Activated naive CD4-positive, alpha-beta T cell treated with anti-CD3 and anti-CD28 coated beads, Interleukin-2, amount 50 U/mL, for 72 hours (primary cell): Measurements from ENCODE around the gene INSM1. TPM values are rescaled to one million over a fixed set of nuclear protein-coding genes. Genes with fewer than 3 reads are reported as not detected.

ENCODE experiments used
- ATAC-seq, 2 donors: fragments of 150-1000 bp; cut with Tn5 transposase; 2 replicates each; pipeline ENCODE4 v1.10.0; 2021; ENCODE audit warnings: mild to moderate bottlenecking in 2 of 2, moderate library complexity in 2 of 2
- DNase-seq, 2 donors: peaks; one replicate each; pipeline ENCODE4 v3.0.0; 2021 to 2022; ENCODE audit warnings: low spot score in 2 of 2
- H3K27ac Mint-ChIP-seq, 2 donors: one replicate each; pipeline ENCODE4 v1.8.0; 2022; ENCODE audit warnings: mild to moderate bottlenecking in 2 of 2, mixed read lengths in 2 of 2
- H3K36me3 Mint-ChIP-seq, 2 donors: one replicate each; pipeline ENCODE4 v1.8.0; 2022; ENCODE audit warnings: mixed read lengths in 2 of 2
- H3K9me3 Mint-ChIP-seq, 2 donors: one replicate each; pipeline ENCODE4 v1.8.0; 2022; ENCODE audit warnings: mixed read lengths in 2 of 2
- total RNA-seq, 2 donors: library from RNA; stranded (reverse); gene quantifications; one replicate each; pipeline ENCODE4 v1.2.3, GENCODE V29; 2022

The INSM1 gene
- total RNA-seq, 2 donors from 2014 or later, result 0.41 to 7.0 TPM

DNA sequence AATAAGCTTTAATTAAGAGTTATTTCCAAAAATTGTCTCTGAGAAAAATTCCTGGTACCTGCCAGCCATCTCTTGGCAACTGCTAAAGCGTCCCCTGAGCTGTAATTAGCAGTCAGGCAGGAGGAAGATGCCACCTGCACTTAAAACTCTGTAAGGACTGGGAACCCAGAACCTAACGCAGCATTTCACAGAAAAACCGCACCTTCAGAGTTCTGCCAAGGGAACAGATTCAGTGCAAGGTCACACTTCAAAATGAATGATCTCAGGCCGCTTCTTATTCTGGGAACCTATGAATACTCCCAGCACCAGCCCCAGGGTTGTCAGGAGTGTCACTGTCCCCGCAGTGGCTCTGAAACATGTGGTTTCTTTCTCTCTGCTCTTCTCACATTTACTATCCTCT is 36.7 kb downstream of the INSM1 start:
- DNase-seq (no peak), ATAC-seq (peak in 1 of 2 donors; percentile 55)
- Mint-ChIP-seq H3K27ac (peak overlapping the region in 1 of 2 donors; percentile 46), H3K36me3 (no peaks in the 10 kb centered on the region), H3K9me3 (no peaks in the 10 kb centered on the region)

DNA sequence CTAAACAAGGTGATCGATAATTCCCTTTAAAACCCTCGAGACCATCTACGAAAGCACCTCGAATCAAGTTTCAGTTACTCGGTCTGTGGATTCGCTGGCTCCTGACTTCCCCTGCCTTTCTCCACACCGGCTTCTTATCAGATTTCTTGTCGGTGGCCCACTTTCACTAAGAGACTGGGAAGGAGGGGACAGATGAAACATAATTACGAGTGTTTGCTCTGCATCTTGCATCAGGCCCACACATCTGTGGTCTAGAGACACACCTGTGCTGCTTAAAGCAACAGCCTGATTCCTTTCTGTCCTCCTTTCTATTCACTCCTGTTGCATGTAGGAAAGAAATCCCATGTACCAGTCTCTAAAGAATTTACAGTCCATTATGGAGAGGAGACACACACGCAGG is 37.7 kb downstream of the INSM1 start:
- Mint-ChIP-seq H3K36me3 (no peaks in the 10 kb centered on the region), H3K9me3 (no peaks in the 10 kb centered on the region), H3K27ac (peak overlapping the region in 1 of 2 donors; percentile 73)
- ATAC-seq (peak in 1 of 2 donors; percentile 24), DNase-seq (no peak)

DNA sequence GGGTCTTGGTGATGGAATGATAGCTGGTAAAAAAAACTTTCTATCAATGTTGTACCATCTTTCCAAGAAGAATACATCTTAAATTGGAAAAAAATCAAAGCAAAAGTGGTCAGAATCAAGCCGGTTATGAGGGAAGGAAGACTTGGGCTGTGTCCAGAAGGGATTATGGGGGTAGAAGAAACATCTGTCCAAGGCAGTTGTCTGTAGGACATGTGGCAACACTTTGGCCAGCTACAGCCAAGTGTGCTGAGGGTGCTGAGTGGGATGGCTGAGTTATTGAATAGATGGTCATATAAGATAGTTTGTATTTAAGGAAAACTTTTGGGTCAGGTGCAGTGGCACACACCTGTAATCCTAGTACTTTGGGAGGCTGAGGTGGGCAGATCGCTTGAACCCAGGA is 38.4 kb downstream of the INSM1 start:
- Mint-ChIP-seq H3K27ac (no peak overlapping the region), H3K9me3 (no peaks in the 10 kb centered on the region), H3K36me3 (peaks cover 0 to under 1% of the 10 kb centered on the region in 2 donors)
- no peak for DNase-seq
- ATAC-seq, result no peak

DNA sequence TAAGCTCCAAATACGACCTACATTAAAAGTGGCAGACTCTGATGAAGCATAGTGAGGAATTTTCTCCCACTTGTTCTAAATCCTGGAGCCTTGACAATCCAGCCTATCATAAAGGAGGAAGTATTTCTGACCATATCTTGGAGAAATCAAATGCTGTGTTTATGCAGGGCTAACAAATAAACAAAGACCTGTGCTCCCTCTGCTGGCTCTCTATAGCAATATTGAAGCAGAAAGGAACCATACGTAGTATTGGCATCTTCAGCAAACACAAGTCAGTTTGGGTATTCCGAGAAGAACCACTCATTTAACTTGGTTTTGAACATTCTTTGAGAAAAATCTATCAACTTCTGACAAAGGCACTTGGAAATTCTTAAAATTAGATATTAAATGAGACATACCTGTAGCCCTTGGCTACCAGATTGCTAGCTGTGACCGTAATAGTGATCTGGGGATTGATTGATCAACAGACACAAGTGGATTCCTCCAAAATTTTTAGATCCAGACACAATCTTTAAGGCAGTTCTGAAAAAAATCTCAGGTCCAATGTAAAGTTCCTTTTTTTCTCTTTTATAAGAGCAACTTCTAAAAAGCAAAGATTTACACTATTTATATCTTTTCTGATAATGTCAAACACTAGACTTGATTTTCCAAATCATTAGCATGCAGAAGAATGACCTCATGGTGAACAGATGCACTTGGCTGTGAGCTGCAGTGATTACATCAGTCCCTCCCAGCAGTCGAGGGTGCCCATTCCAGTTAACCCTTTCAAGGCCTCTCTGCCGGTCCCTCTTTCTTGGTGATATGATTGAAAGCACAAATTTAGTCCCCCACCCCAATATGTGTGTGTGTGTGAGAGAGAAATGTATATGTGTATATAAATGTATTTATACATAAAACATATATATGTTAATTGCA is 40.2 kb downstream of the INSM1 start:
- Mint-ChIP-seq H3K9me3 (no peaks in the 10 kb centered on the region), H3K36me3 (peaks cover 6 to 11% of the 10 kb centered on the region in 2 donors), H3K27ac (no peak overlapping the region)
- DNase-seq (no peak), ATAC-seq (no peak)

DNA sequence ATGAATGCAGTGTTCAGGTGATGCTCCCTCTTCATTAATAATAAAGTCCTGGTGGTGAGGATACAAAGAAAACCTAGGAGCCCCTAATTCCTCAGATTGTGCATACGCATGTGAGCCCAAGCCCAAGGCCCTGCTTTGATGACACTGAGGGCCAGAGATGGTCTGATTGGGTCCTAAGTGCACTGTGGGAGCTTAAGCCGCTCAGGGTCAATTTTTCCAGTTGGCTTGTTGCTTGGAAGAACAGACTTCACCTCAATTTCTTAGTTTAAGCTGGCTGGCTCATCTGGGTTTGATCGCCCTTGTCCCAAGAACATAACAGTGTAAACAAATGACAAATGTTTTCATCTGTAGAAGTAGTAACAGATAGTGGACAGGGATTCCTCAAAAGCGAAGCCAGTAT is 41.4 kb downstream of the INSM1 start:
- no peak for DNase-seq
- H3K36me3 Mint-ChIP-seq, result peaks cover 6 to 11% of the 10 kb centered on the region in 2 donors
- H3K9me3 Mint-ChIP-seq, result no peaks in the 10 kb centered on the region
- no peak overlapping the region for H3K27ac Mint-ChIP-seq
- ATAC-seq, result no peak

DNA sequence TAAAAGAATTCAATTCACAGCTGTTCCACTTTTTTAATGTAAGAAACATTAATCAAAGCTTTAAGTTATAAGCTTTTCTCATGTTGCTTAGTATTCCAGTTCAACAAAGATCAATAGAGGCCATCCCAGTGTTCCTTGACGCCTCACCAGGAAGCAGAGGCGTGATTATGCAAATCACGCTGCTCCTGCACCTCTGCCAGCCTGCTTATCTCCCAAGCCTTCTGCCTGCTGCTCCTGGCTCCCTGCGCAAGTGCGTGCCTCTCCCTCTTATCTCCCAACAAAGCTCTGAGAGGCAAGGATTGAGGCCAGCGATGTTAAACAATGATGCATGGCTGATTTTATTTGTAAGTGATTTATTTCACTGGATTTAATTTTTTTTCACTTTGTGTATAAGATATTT is 42.8 kb downstream of the INSM1 start:
- no peaks in the 10 kb centered on the region for H3K9me3 Mint-ChIP-seq
- ATAC-seq, result no peak
- peak overlapping the region in 1 of 2 donors; percentile 93 for H3K27ac Mint-ChIP-seq
- H3K36me3 Mint-ChIP-seq, result peaks cover 6 to 11% of the 10 kb centered on the region in 2 donors
- DNase-seq, result no peak

DNA sequence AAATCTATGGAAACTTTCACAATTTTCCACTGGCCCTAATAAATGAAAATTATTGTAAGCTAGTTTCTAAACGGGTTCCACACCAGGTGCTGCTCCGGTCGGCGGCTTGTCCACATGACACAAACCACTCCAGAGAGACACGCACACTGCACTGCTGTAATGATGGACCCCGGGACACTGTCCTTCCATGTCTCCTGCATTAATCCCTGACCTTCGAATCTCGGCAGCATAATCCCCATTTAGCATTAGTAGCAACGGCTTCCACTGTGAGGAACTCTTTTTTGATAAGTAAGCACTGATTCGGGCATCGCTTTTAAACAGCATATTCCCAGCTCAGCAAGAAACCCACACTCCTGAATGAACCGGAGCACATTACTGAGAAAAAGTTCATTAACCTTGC is 43.5 kb downstream of the INSM1 start:
- peak overlapping the region in 1 of 2 donors; percentile 93 for H3K27ac Mint-ChIP-seq

DNA sequence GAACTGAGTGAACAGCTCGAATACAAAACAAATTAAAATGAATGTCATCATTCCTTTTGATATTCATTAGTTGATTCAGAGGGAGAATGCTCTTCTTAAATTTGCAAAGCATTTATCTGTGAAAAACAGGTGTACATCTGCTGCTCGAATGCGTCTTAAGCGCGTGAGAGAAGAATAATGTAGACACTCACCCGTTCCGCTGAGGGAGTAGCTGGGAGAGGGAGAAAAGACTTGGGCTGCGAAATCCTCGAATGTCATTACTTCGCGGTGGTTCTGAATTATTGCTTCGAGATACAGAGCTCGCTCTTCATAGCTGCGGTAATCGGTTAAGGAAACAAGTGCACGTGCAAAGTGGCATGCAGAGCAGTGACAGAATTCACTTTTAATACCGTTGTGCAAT is 43.9 kb downstream of the INSM1 start:
- Mint-ChIP-seq H3K36me3 (peaks cover 6 to 11% of the 10 kb centered on the region in 2 donors), H3K9me3 (no peaks in the 10 kb centered on the region), H3K27ac (peak overlapping the region in 1 of 2 donors; percentile 93)
- ATAC-seq (no peak), DNase-seq (no peak)

More for the DNA sequence above, 43.5 kb downstream of the INSM1 start:
- H3K9me3 Mint-ChIP-seq, result no peaks in the 10 kb centered on the region
- no peak for DNase-seq
- ATAC-seq, result no peak
- peaks cover 6 to 11% of the 10 kb centered on the region in 2 donors for H3K36me3 Mint-ChIP-seq

DNA sequence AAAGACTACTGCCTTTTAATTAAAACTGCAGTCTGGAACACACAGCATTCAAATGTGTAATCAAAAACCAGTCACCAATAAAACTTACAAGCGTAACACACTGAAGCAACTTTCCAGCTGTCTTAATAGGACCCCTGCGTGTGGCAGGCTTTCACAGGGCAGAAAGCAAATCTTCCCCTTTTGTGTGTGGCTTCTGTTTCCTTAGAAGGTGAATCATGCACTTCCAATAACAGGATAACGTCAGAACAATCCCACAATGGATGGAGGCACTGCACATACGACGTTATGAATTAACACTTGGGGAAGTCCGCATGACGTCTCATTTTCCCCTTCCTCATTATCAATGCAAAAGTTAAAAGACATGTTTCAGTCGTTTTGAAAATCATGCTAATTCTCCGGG is 44.8 kb downstream of the INSM1 start:
- Mint-ChIP-seq H3K36me3 (peaks cover 11 to 20% of the 10 kb centered on the region in 2 donors), H3K27ac (peak overlapping the region; percentile 33 to 93), H3K9me3 (no peaks in the 10 kb centered on the region)
- ATAC-seq (peak; percentile 52 to 91), DNase-seq (no peak)

DNA sequence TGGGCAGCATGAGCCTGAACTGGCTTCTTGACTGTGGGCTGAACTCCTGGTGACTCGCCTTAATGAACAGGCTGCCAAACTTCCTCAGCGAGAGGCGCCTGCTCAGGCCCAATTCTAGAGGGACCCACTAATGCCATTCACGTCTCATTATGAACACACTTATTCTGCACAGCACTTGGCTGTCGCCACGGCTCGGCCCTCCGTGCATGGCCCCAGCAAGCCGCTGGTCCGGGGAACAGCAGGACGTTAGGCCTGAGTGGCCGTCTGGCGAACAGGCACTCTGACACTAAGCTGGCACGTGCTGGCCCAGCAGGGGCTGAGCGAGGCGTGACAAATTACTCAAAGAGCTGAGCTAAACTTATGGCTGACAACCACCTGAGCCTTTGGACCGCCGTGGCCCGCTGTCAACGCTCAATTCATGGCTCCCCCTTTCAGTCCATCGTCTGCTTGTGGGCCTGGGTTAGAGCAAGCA is 45.9 kb downstream of the INSM1 start:
- Mint-ChIP-seq H3K27ac (peak overlapping the region in 1 of 2 donors; percentile 93), H3K9me3 (no peaks in the 10 kb centered on the region), H3K36me3 (peaks cover 18 to 27% of the 10 kb centered on the region in 2 donors)
- ATAC-seq, result no peak
- no peak for DNase-seq

DNA sequence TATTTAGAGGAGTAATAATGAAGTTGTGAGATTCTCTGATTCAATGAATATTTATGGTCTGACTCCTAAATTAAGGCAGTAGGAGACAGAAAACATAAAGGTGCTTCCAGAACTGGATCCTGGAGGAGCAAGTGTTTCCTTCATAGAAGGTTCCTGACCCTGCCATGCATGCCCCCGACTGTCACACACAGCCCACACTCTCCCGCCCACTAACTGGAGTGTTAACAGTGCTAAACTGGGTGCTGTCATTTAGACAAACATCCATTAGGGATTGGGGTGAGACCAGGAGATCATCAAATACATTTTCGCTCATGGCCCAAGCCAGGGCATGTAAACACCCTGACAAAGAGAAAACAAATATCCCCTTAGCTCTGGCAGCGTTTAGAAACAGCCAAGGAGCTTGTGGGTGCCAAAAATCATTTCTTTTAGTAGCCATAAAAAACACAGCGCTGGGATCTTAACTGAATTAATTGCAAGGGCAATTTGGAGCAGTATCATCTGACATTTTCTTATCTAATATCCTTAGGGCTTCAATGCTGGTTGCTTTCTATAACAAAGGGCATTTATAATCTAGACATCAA is 46.8 kb downstream of the INSM1 start:
- DNase-seq (no peak), ATAC-seq (no peak)
- no peaks in the 10 kb centered on the region for H3K9me3 Mint-ChIP-seq
- H3K27ac Mint-ChIP-seq, result peak overlapping the region; percentile 8 to 93
- H3K36me3 Mint-ChIP-seq, result peaks cover 18 to 27% of the 10 kb centered on the region in 2 donors

DNA sequence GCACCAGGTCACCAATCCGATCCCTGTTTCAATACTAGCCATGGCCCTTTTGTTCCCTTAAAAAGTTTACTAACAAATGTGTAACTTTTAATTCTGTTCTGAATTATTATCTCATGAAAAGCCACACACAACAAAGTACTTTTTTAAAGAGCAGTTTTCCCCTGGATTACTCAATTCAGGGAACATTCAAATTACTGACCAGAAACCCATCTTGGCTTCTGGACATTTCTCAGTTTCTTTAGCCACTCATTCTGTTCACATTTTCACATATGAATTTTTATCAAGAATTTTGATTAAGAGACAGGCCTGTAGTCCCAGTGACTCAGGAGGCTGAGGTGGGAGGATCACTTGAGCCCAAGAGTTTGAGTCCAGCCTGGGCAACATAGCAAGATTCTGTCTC is 47.4 kb downstream of the INSM1 start:
- no peak for ATAC-seq
- Mint-ChIP-seq H3K27ac (peak overlapping the region in 1 of 2 donors; percentile 93), H3K36me3 (peaks cover 18 to 27% of the 10 kb centered on the region in 2 donors), H3K9me3 (no peaks in the 10 kb centered on the region)
- no peak for DNase-seq

DNA sequence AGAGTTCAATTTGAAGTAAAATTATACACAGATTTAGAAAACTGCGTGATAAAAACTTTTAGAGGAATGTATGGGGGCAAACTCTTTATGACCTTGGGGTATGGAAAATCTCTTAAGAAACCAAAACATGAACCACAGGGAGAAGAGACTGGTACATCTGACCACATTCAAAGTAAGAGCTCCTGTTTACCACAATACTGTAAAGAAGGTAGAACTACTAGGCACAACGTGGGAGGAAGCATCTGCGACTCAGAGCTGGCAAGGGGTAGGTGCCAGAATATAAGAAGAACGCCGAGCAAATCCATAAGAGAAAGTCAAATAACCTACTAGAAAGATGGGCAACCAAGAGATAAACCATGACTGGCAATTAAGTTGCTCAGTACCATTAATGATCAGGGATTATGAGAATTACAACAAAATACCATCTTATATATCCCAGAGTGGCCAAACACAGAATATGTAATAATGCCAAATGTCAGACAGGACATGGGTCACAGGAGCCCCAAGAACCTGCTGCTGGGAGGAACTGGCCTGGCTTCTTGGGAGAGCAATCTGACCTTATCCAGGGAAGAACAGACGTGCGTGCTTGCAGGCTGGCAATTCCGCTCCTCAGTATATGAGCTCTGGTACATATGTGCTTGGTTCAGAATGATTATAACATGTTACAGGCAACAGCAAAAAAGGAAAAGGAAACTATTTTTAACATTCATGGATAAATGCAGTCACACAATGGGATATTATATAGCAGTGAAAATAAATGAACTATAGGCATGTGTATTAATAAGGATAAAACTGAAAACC is 50.2 kb downstream of the INSM1 start:
- H3K9me3 Mint-ChIP-seq, result no peaks in the 10 kb centered on the region
- H3K36me3 Mint-ChIP-seq, result peaks cover 12 to 25% of the 10 kb centered on the region in 2 donors
- ATAC-seq, result peak in 1 of 2 donors; percentile 56
- DNase-seq, result no peak
- peak overlapping the region in 1 of 2 donors; percentile 42 for H3K27ac Mint-ChIP-seq
